Nucleus accumbens (tissue), 56 donors: ENCODE results near the gene TTC16.
A peak's percentile ranks its signal among the peaks of the same experiment; 100 is the strongest.

Experiments
- DNase-seq, 56 donors: peaks; one replicate each; lab custom pipeline; 2025; lab: John Stamatoyannopoulos, UW

The TTC16 gene, protein sequence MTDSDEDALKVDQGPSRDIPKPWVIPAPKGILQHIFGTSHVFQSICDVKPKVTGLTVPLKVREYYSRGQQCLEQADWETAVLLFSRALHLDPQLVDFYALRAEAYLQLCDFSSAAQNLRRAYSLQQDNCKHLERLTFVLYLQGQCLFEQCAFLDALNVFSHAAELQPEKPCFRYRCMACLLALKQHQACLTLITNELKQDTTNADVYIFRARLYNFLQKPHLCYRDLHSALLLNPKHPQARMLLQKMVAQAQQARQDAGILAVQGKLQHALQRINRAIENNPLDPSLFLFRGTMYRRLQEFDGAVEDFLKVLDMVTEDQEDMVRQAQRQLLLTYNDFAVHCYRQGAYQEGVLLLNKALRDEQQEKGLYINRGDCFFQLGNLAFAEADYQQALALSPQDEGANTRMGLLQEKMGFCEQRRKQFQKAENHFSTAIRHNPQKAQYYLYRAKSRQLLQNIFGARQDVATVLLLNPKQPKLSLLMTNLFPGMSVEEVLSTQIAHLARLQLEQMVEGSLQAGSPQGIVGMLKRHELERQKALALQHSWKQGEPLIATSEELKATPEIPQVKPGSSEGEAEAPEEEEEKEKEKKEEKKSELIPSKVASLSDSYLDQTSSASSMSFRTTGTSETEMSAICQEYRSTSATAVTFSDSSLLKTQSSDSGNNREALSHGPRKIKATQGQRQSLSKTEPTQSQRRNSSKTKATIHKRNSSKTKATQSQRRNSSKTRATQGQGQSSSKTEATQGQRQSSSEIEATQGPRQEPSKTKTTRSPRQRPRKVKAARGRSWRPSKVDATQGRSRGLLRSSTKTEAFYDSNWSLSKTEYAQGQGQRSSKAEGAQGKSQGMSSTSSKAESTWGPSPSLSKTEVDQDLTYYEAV

DNA sequence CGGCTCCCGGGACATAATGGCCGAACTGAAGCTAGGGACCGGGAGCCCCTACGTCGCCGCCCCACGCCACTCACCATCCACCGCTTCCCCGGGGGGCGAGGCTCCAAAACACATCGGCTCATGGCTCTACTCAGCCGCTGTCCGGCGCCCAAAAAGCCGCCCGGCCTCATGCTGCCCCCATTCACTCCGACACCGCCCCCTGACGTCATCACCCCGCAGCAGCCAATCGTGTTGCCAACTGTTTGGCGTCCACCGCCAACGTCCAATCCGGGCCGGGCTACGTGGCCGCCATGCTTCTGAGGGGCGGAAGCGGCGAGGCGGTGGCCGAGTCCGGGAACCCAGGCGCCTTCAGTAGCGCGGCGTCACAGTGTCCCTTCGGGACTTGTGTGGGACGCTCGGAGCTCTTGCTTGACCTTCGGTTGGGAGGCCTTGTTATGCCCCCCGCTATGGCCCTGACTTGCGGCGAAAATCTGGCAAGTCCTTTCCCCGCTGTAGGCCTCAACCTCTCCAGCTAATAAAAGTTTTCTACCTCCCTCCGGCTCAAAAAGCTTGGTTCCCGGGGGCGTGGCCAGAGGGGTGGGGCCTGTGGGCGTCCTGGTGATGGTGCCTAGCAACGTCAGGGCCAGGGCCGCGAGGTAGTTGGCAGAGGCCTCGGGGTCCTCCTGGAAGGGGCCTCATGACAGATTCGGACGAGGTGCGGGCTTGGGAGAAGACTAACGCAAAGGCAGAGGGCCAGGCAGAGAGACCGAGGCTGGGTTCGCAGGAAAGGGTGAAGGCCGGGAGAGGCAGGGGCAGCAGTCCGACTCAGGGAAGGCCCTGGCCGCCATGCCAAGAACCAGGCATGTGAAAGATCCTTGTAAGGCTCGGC lies at the start of gene TTC16, which contains the start of gene PTRH1:
Gene TTC16, plus strand, starts transcription at position 610 of the 868 bp plus-strand sequence. Its CDS starts 67 bp downstream, at position 677.
Gene PTRH1, minus strand, starts transcription at position 194 of the 868 bp plus-strand sequence. Its CDS starts 24 bp downstream, at position 170.
- peak; percentile 52 to 98 (median 94) for DNase-seq

DNA sequence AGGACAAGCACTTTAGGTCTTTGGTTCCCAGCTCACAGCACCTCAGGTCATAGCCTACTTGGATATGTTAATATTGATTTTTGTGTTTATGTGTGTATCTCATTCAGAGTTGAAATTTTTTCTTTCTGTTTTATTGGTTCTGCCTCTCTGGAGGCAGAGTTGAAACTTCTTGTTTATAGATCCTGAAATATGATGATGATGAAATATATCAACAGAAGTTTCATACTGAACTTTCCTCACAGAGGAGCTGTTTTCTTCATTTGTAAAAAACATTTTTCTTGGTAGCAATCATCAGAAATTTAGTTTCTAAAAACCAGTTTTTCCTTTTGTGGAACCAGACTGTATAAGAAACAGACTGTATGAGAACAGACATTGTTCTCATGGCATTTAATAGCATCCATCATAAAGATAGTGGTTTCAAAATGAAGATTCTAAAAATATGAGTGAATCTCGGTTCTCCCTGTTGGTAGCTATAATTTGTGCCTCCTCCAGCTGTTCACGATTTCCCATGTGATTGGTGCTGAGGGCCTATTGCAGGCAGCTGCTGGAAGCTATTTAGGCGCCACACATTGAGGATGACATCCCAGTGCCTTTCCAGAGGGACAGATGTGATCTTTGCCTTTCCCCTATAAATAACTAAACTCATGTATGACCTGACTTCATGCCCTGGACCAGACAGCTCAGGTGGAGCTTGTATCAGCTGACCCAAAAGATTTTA lies 48.6 kb upstream of the TTC16 start:
- peak in 1 of 56 donors; percentile 21 for DNase-seq

DNA sequence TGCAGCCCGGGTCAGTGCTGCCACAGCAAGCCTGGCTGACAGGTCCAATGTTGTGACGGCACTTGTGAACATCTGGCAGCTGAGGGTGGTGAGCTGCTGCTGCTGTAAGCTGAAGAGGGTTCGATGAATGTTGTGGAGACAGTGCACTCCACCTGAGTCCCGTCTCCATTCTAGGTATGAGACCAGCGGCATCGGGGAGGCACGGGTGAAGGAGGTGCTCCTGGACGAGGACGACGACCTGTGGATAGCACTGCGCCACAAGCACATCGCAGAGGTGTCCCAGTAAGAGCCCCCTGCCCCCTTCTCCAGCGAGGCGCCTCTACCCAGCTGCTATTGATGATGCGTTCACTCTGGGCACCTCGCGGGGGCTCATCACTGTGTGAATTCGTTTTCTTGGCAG lies 48.0 kb upstream of the TTC16 start:
- DNase-seq: no peak

DNA sequence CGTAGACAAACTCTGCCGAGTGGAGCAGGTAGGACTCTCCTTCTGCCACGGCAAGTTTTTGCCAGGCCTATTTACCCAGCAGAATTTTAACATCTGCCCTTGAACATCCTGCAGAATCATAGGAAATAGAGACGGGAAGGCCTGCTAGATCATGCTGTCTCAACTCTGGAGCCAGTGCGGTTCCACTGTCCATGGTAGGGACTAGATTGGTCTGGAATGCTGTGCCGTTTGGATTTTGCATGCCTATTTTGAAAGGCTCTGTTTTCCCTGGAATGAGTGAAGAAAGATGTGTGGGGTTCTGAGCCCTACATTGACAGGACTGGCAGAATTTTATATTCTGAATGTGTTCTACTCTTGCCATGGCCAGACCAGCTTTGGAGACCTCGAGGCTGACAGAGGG lies 42.6 kb upstream of the TTC16 start:
- no peak for DNase-seq

DNA sequence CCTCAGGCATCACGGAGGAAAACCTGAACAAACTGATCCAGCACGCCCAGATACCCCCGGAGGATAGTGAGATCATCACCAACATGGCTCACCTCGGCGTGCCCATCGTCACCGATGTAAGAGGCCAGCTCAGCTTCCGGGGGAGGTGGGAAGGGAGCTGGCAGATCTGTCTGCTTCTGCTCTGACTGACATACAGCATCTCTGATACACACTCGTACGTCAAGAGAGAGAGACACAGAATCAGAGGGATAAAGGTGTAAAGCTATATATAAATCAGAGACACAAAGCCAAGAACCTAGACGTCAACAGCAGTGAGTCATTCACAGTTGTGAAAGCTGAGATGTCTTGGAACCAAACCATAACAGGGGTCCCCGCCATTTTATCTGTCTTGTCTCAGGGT lies 39.2 kb upstream of the TTC16 start:
- peak in 8 of 56 donors; percentile 20 to 52 (median 38) for DNase-seq

DNA sequence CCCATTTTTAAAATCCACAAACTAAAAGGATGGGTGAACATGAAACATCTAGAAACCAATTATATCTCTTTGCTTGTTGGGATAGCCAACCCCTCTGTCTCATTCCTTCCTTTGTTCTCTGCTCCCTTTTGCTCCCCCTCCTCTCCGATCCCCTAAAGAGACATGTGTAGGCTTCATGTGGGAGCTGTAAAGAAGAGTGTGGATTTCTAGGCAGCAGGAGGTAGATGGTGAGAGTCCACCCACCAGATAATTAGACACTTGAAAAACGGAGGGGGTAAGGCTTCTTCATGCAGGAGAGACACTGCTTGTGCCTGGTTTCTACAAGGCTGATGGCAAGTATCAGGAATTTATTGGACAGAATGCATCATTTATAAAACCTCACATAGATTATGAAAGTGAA lies 36.4 kb upstream of the TTC16 start:
- peak in 8 of 56 donors; percentile 17 to 56 (median 36) for DNase-seq

DNA sequence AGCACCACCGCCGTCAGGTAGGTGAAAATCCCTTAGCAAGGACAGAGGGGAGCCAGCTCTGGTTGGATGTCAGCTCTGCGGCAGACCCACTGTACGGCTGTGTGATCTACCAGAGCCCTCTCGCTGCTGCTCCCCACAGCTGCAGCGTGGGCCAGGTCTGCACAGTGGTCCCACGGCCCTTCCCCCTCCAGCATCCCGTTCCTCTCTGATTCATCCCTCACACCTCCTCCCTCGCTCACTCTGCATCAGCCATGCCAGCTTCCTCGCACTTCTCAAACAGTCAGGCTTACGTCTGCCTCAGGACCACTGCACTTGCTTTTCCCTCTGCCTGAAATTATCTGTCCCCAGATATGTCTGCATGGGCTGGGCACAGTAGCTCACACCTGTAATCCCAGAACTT lies 35.7 kb upstream of the TTC16 start:
- peak in 5 of 56 donors; percentile 15 to 49 (median 31) for DNase-seq

DNA sequence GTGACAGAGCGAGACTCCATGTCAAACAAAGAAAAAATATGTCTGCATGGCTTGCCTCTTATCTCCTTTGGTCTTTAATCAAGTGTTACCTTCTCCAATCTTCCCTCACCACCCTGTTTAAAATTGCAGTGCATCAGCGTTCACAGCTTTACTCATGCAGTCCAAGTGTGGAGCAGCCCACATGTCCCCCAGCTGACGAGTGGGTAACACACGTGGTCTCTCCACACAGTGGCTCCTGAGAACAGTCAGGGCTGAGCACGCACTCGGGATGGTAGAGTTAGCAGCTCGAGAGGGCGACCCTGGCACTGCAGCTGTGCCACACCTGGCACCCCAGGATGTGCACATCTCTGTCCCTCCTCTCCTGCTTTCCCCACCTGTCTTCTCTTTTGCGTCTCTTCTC lies 35.0 kb upstream of the TTC16 start:
- peak in 26 of 56 donors; percentile 14 to 77 (median 41) for DNase-seq

DNA sequence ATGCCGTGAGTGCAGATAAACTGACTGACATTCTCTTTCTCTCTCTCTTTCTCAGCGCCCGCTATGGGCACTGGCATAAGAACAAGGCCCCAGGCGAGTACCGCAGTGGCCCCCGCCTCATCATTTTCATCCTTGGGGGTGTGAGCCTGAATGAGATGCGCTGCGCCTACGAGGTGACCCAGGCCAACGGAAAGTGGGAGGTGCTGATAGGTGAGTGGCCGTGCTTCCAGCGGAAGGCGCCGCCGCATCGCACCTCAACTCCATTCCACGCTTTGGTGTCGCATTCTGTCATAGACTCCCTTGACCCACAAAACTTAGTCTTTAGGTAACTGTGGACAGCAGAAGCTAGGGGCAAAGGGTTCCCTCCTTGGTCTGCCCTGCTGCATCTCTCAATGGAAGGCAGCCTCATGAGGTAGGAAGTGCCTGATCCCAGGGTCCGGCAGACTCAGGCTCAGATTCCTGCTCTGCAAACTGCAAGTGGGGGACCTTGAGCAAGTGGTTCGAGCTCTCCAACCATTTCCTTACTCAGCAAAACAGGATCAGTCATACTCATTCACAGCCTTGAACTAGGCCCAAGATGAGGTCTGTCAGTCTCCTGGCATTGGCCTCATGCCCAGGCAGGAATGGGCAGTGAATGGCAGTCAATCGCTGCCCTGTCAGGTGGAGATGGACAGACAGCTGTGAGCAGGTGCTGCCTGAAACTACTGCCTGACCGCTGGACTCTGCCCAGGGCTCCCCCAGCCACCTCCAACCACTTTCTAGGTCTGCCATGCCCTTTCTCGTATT lies 33.3 kb upstream of the TTC16 start:
- DNase-seq: no peak

DNA sequence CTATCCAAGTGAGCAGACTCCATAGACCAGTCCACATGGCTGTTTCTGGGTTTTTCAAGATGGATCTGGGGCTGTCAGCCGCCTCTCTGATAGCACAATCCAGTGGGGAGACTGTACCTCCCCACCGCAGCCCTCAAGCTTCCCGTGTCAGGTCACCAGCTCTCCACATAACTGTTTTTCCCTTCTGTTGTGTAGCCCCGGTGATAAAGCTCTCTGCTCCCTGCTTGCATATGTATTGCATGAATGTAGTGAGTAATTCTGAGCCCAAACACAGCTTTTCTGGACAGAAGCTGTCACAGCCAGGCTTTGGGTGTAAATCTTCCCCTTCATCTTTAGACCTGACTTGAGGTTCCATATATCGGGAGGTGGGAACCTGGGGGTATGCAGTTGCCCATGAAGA lies 32.2 kb upstream of the TTC16 start:
- no peak for DNase-seq

DNA sequence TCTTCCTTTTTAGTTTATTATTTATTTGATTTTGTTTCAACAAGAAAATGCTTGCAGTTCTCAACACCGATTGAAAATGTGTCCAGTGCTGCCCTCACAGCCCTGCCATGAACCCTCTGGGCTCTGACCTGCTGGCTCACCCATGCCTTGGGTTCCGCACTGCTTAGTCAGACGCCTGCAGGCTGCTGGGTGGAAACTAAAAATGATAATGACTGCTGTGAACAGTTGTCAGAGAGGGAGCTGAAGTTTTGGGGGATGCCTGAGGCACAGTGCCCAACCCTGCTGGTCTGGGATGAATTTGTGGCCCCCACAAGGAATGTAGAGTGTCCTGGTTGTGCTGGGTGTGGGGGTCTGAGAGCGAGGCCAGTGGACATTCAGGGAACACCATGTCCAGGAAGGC lies 31.3 kb upstream of the TTC16 start:
- DNase-seq: no peak

DNA sequence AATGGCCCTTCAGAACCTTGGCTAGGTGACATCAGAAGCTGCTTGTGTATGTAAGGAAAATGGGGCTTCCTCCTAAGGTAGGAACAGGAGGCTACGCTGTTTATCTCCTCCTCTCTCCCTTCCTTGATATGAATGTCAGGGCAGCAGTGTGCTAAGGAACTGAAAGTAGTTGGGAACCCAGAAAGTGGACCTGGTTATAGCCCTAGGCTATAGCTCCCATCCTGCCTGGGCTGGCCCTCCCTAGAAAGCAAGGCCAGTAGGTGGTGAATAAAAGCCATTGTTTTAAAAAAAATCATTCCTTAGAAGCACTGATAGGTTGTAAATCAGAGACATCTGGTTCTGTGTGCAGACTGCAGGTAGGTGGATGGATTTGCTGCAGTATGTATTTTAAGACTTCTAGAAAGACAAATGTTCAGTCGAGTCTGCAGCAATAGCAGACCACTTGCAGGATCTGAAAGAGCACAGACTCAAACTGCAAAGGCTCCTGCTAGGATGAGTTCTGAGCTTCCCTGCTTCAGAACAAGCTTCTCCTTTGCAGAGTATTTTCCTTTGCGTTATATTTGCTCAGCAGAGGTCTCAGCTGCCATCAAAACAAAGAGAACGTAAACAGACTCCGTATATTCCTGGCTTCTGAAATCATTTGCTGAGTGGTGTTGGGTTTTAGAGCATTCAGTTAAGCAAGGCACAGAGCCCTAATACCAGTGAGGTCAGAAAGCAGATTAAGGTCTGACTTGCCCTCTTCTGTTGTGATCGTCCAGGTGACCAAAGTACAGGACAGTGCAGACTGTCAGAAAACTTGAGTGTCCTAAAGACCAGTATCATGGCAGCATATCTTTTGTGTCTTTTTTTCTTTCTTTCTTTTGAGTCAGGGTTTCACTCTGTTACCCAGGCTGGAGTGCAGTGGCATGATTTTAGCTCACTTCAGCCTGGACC lies 29.2 kb upstream of the TTC16 start:
- DNase-seq: peak in 5 of 56 donors; percentile 15 to 26 (median 18)

DNA sequence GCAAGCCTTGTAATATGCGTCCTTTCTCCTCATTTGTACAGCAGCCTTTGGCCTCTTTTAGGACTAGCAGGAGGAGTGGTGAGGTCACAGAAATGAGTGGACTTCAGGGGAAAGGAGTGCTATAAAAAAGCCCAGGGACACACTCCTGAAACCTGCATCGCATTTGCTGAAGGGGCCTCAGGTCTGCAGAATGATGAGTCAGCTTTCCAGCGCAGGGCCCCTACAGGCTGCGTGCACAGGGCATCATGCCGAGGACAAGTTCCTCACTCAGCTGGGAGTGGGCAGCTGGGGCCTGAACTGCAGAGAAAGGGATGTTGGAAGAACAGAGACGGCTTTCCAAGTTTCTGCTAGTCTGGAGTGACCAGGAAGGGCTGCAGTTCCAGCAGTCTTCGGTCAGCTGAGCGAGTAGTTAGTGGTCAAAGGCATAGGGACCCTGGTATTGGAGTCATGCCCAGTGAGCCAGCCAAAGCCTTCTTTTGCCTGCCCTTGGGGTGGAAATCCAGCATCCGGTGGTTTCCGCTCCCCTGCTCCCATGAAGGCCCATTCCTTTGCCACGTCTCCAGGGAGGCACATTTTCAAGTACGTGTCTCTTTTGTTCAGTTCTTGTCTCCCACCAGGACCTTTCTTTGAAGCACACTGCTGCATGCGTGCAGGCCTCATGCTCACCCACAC lies 26.4 kb upstream of the TTC16 start:
- DNase-seq: no peak

DNA sequence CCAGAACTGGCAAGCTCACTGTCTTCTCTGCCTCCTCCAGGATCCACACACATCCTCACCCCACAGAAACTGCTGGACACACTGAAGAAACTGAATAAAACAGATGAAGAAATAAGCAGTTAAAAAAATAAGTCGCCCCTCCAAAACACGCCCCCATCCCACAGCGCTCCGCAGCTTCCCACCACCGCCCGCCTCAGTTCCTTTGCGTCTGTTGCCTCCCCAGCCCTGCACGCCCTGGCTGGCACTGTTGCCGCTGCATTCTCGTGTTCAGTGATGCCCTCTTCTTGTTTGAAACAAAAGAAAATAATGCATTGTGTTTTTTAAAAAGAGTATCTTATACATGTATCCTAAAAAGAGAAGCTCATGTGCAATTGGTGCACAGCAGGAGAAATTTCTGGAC lies 25.1 kb upstream of the TTC16 start:
- peak in 1 of 56 donors; percentile 16 for DNase-seq

DNA sequence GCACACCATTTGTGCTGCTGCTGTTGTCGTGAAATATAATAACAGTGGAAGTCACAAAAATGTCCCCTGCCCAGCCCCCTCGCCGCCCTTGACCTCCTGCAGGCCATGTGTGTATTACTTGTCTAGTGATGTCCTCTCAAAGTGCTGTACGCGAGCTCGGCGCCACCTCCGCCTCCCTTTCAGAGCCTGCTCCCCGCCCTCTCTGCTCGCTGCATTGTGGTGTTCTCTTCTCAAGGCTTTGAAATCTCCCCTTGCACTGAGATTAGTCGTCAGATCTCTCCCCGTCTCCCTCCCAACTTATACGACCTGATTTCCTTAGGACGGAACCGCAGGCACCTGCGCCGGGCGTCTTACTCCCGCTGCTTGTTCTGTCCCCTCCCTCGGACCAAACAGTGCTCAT lies 23.8 kb upstream of the TTC16 start:
- no peak for DNase-seq

DNA sequence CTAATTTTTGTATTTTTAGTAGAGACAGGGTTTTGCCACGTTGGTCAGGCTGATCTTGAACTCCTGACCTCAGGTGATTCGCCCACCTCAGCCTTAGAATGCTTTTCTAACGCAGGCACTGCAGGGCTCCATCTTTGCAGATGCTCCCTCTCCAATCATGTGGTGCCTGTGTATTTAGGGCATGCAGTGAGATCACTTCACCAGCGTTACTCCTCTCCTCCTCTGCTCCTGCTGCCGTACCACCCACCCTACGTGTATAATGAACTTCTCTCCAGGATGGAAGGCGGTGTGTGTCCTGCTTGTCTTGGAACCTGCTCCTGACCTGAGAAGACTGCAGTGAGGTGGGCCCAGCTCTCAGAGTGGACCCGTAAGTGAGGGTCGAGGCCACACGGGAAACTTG lies 22.7 kb upstream of the TTC16 start:
- DNase-seq: peak in 17 of 56 donors; percentile 12 to 62 (median 32)

DNA sequence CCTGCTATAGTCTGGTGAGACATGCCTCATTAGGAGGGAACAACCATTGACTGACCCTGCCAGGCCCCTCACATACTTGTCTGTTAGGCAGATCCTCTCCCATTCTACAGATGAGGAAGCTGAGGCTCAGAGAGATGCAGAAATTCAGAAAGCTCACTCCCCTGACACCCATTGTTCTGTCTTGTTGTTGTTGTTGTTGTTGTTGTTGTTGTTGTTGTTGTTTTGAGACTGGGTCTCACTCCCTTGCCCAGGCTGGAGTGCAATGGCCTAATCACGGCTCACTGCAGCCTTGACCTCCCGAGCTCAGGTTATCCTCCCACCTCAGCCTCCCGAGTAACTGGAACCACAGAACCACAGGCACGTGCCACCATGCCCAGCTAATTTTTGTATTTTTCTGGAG lies 22.2 kb upstream of the TTC16 start:
- DNase-seq: no peak
